CD14-positive monocyte (primary cell): ENCODE data around the gene ARHGAP10. TPM values are rescaled to one million over a fixed set of nuclear protein-coding genes. Genes with fewer than 3 reads are reported as not detected.

Experiments
- DNase-seq, 3 donors: peaks; one replicate each; pipeline ENCODE4 v3.0.0-alpha.2; 2011 to 2022
- H2AFZ ChIP-seq: 2 replicates; pipeline ENCODE4 v1.6.0; 2012; ENCODE audit warnings: mild to moderate bottlenecking, low read depth, low read length, inconsistent platforms; ENCODE audit not compliant: insufficient read depth, poor library complexity, severe bottlenecking
- H3K27ac ChIP-seq, 2 donors: 1 replicate in 1 of 2; 2 replicates in 1 of 2; pipeline ENCODE4 v1.5.1; 2012 to 2013; ENCODE audit warnings: low read length in 2 of 2, control low read depth in 1 of 2, inconsistent platforms in 1 of 2, low read depth in 1 of 2, mild to moderate bottlenecking in 1 of 2
- H3K27me3 ChIP-seq, 2 donors: one replicate each; pipeline versions ENCODE4 v1.6.0 to v1.6.1; 2011 to 2013; ENCODE audit warnings: low read length in 2 of 2; ENCODE audit not compliant: control insufficient read depth in 2 of 2, insufficient read depth in 2 of 2
- H3K36me3 ChIP-seq, 2 donors: replicated peaks in 1 of 2; 1 replicate in 1 of 2; 2 replicates in 1 of 2; pipeline versions ENCODE4 v1.5.1 to v1.6.1; 2012 to 2013; ENCODE audit warnings: low read length in 2 of 2, control low read depth in 1 of 2, inconsistent platforms in 1 of 2, mild to moderate bottlenecking in 1 of 2; ENCODE audit not compliant: insufficient read depth in 2 of 2, control insufficient read depth in 1 of 2
- H3K4me1 ChIP-seq, 2 donors: 1 replicate in 1 of 2; 2 replicates in 1 of 2; pipeline versions ENCODE4 v1.5.1 to v1.6.1; 2012 to 2013; ENCODE audit warnings: low read length in 2 of 2, control low read depth in 1 of 2, inconsistent platforms in 1 of 2, mild to moderate bottlenecking in 1 of 2, moderate library complexity in 1 of 2; ENCODE audit not compliant: insufficient read depth in 2 of 2, control insufficient read depth in 1 of 2
- H3K4me2 ChIP-seq: replicated peaks from 2 replicates; pipeline ENCODE3; 2012; ENCODE audit warnings: low read length, moderate library complexity, mild to moderate bottlenecking; ENCODE audit not compliant: poor library complexity, severe bottlenecking; ENCODE audit errors: extremely low read depth
- H3K4me3 ChIP-seq, 3 experiments: fragments of 200-600 bp in 1 of 3; sonication (generic) in 1 of 3; replicated peaks in 1 of 3; 1 replicate in 2 of 3; 2 replicates in 1 of 3; pipeline ENCODE4 v1.5.1; 2011 to 2013; ENCODE audit warnings: low read length in 3 of 3, mild to moderate bottlenecking in 3 of 3, control low read depth in 2 of 3, low read depth in 2 of 3, inconsistent platforms in 1 of 3, moderate library complexity in 1 of 3
- H3K79me2 ChIP-seq: 2 replicates; pipeline ENCODE4 v1.6.0; 2012; ENCODE audit warnings: mild to moderate bottlenecking, control low read depth, inconsistent platforms, low read length, moderate library complexity; ENCODE audit not compliant: insufficient read depth
- H3K9ac ChIP-seq: 2 replicates; pipeline ENCODE4 v1.6.0; 2017; ENCODE audit warnings: low read length, mild to moderate bottlenecking; ENCODE audit not compliant: insufficient read depth, poor library complexity, severe bottlenecking
- H3K9me3 ChIP-seq, 2 donors: replicated peaks in 1 of 2; 1 replicate in 1 of 2; 2 replicates in 1 of 2; pipeline versions ENCODE4 v1.5.1 to v1.6.1; 2012 to 2013; ENCODE audit warnings: low read length in 2 of 2, control low read depth in 1 of 2; ENCODE audit not compliant: control insufficient read depth in 1 of 2, insufficient read depth in 1 of 2
- H4K20me1 ChIP-seq: 2 replicates; pipeline ENCODE4 v1.6.0; 2012; ENCODE audit warnings: mild to moderate bottlenecking, low read length, control low read depth, moderate library complexity; ENCODE audit not compliant: insufficient read depth
- H3K27ac Mint-ChIP-seq, 7 donors: one replicate each; pipeline ENCODE4 v1.8.0; 2020; ENCODE audit warnings: mild to moderate bottlenecking in 7 of 7, mixed read lengths in 7 of 7, moderate library complexity in 6 of 7, inconsistent platforms in 2 of 7
- H3K27me3 Mint-ChIP-seq, 3 donors: one replicate each; pipeline ENCODE4 v1.8.0; 2021 to 2022; ENCODE audit warnings: low read depth in 3 of 3, mild to moderate bottlenecking in 3 of 3, mixed read lengths in 3 of 3, moderate library complexity in 3 of 3, inconsistent platforms in 1 of 3
- H3K36me3 Mint-ChIP-seq, 2 donors: one replicate each; pipeline ENCODE4 v1.8.0; 2020; ENCODE audit warnings: mixed read lengths in 2 of 2, inconsistent platforms in 1 of 2, mild to moderate bottlenecking in 1 of 2
- H3K4me1 Mint-ChIP-seq: one replicate; pipeline ENCODE4 v1.8.0; 2020; ENCODE audit warnings: mild to moderate bottlenecking, mixed read lengths
- H3K4me3 Mint-ChIP-seq, 2 donors: one replicate each; pipeline ENCODE4 v1.8.0; 2020; ENCODE audit warnings: mild to moderate bottlenecking in 2 of 2, mixed read lengths in 2 of 2, moderate library complexity in 1 of 2
- H3K9me3 Mint-ChIP-seq, 7 donors: one replicate each; pipeline ENCODE4 v1.8.0; 2020 to 2022; ENCODE audit warnings: mixed read lengths in 7 of 7, mild to moderate bottlenecking in 6 of 7, moderate library complexity in 6 of 7, inconsistent platforms in 2 of 7
- WGBS: methylation state at CpG from one replicate; pipeline ENCODE4 v1.1.5; 2013; ENCODE audit warnings: missing lambda C conversion rate; ENCODE audit not compliant: insufficient coverage; 5-methylcytosine and 5-hydroxymethylcytosine counted together
- intact Hi-C, 2 donors: fragments of 100-400 bp; cut with micrococcal nuclease; formaldehyde crosslinking; loops; one replicate each; pipeline versions ENCODE4 v1.15.0 to v1.15.1; 2023
- polyA plus RNA-seq, 3 donors: library from polyadenylated mRNA; depleted of rRNA in 1 of 3; unstranded in 2 of 3; stranded (reverse) in 1 of 3; fragments of 300-500 nt in 2 of 3; fragments of >200 nt in 1 of 3; fragmentation: Illumina TruSeq in 2 of 3; gene quantifications; 1 replicate in 2 of 3; 2 replicates in 1 of 3; pipeline ENCODE4 v1.2.3, GENCODE V29; 2012 to 2021
- TF ChIP-seq, protein P1 (sequence below): fragments of 200-600 bp; IDR thresholded peaks from one replicate; pipeline ENCODE4 v1.8.0; 2022; ENCODE audit warnings: antibody characterized with exemption, mild to moderate bottlenecking

ARHGAP10 gene
- polyA plus RNA-seq, 3 donors, result 1.7 to 4.3 (median 3.0) TPM

GRCh38 chr4:147787204-147787603 lies 55.3 kb downstream of the ARHGAP10 start:
- Histone ChIP-seq H3K4me3 (no peak overlapping the region), H3K9me3 (no peaks in the 10 kb centered on the region), H4K20me1 (no peaks in the 10 kb centered on the region), H3K4me1 (no peaks in the 10 kb centered on the region), H3K4me2 (no peak overlapping the region), H3K36me3 (no peaks in the 10 kb centered on the region), H3K9ac (no peak overlapping the region), H2AFZ (no peak overlapping the region), H3K27me3 (no peaks in the 10 kb centered on the region), H3K27ac (no peak overlapping the region), H3K79me2 (no peaks in the 10 kb centered on the region)
- DNase-seq, result no peak
- Mint-ChIP-seq H3K4me1 (peaks cover 2% of the 10 kb centered on the region), H3K27me3 (peaks cover 0 to 2% (median 0%) of the 10 kb centered on the region in 3 donors), H3K27ac (no peak overlapping the region), H3K4me3 (no peak overlapping the region), H3K9me3 (no peaks in the 10 kb centered on the region), H3K36me3 (no peaks in the 10 kb centered on the region)
- intact Hi-C loops, result no loop called here
- TF ChIP-seq, protein P1, sequence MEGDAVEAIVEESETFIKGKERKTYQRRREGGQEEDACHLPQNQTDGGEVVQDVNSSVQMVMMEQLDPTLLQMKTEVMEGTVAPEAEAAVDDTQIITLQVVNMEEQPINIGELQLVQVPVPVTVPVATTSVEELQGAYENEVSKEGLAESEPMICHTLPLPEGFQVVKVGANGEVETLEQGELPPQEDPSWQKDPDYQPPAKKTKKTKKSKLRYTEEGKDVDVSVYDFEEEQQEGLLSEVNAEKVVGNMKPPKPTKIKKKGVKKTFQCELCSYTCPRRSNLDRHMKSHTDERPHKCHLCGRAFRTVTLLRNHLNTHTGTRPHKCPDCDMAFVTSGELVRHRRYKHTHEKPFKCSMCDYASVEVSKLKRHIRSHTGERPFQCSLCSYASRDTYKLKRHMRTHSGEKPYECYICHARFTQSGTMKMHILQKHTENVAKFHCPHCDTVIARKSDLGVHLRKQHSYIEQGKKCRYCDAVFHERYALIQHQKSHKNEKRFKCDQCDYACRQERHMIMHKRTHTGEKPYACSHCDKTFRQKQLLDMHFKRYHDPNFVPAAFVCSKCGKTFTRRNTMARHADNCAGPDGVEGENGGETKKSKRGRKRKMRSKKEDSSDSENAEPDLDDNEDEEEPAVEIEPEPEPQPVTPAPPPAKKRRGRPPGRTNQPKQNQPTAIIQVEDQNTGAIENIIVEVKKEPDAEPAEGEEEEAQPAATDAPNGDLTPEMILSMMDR, result no peak
- WGBS, result 100% methylated on average over 2 of the region's 2 CpGs

DNA sequence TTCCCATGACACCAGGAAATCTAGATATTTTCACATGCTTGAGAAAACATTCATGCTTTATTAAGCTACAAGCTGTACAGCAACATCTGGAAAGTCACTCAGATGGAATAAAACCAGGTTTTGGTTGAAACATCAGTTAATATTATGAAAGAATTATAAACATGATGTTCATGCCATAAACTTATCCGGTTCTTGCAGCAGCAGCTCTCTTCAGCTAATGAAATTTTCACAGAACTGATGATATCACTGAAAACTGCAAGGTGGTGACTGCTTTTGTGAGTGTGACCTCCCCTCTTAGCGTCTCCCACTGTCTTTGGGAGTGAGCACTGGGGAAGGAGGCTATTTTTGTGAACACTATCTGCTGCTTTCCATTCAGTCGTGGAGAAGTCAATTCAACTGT lies 56.9 kb downstream of the ARHGAP10 start:
- H3K36me3 Mint-ChIP-seq, result no peaks in the 10 kb centered on the region
- no peaks in the 10 kb centered on the region for H4K20me1 ChIP-seq
- H3K27me3 ChIP-seq, result no peaks in the 10 kb centered on the region
- H3K4me3 ChIP-seq, result no peak overlapping the region
- no peak overlapping the region for H3K27ac ChIP-seq
- no CpG with 5 or more reads among the region's 3 CpGs for WGBS
- intact Hi-C loops, result no loop called here
- H3K4me3 Mint-ChIP-seq, result no peak overlapping the region
- no peak overlapping the region for H2AFZ ChIP-seq
- H3K27ac Mint-ChIP-seq, result no peak overlapping the region
- no peaks in the 10 kb centered on the region for H3K79me2 ChIP-seq
- H3K4me2 ChIP-seq, result no peak overlapping the region
- H3K4me1 Mint-ChIP-seq, result peaks cover 9% of the 10 kb centered on the region
- peaks cover 0 to 2% (median 0%) of the 10 kb centered on the region in 3 donors for H3K27me3 Mint-ChIP-seq
- no peak for DNase-seq
- H3K4me1 ChIP-seq, result no peaks in the 10 kb centered on the region
- H3K9ac ChIP-seq, result no peak overlapping the region
- TF ChIP-seq, protein P1, result no peak
- no peaks in the 10 kb centered on the region for H3K9me3 ChIP-seq
- no peaks in the 10 kb centered on the region for H3K36me3 ChIP-seq
- H3K9me3 Mint-ChIP-seq, result no peaks in the 10 kb centered on the region
